HepG2 (cell line): ENCODE results near the gene FAM174C. TPM values are rescaled to one million over a fixed set of nuclear protein-coding genes. Genes with fewer than 3 reads are reported as not detected.

ENCODE experiments used
- HDAC2 ChIP-seq: sonication (generic); formaldehyde crosslinking; IDR thresholded peaks from 2 replicates; pipeline ENCODE4 v1.4.0; 2020; ENCODE audit warnings: missing genetic modification reagents
- KMT2A ChIP-seq: sonication (generic); formaldehyde crosslinking; IDR thresholded peaks from 2 replicates; pipeline ENCODE4 v1.4.0; 2020; ENCODE audit warnings: missing genetic modification reagents
- NCOA2 ChIP-seq: sonication (generic); formaldehyde crosslinking; IDR thresholded peaks from 2 replicates; pipeline ENCODE4 v1.8.0; 2022; ENCODE audit warnings: inconsistent platforms
- PHF8 ChIP-seq: sonication (generic); formaldehyde crosslinking; IDR thresholded peaks from 2 replicates; pipeline ENCODE4 v1.5.0; 2020; ENCODE audit warnings: missing genetic modification reagents
- RXRB ChIP-seq: IDR thresholded peaks from 2 replicates; pipeline ENCODE4 v1.6.1; 2016; ENCODE audit warnings: borderline replicate concordance, missing genetic modification reagents, missing compliant biosample characterization
- SOX13 ChIP-seq, 3 experiments: fragments of 450-650 bp in 1 of 3; sonication (generic) in 1 of 3; formaldehyde crosslinking in 1 of 3; IDR thresholded peaks in 2 of 3; conservative IDR thresholded peaks in 1 of 3; 2 replicates each; pipeline versions ENCODE4 v1.5.0 to v1.6.1; 2016 to 2020; ENCODE audit warnings: antibody characterized with exemption in 1 of 3, mild to moderate bottlenecking in 1 of 3, missing compliant biosample characterization in 1 of 3, missing genetic modification reagents in 1 of 3, moderate library complexity in 1 of 3
- TAF1 ChIP-seq: sonication (generic); formaldehyde crosslinking; IDR thresholded peaks from 2 replicates; pipeline ENCODE4 v1.4.0; 2020; ENCODE audit warnings: missing genetic modification reagents
- ZC3H4 ChIP-seq: sonication (generic); formaldehyde crosslinking; IDR thresholded peaks from 2 replicates; pipeline ENCODE4 v1.4.0; 2020; ENCODE audit warnings: missing genetic modification reagents, borderline replicate concordance
- ZFP82 ChIP-seq: sonication (generic); formaldehyde crosslinking; IDR thresholded peaks from 2 replicates; pipeline ENCODE4 v1.5.1; 2020; ENCODE audit warnings: mild to moderate bottlenecking, missing genetic modification reagents, borderline replicate concordance
- ZKSCAN5 ChIP-seq: sonication (generic); formaldehyde crosslinking; IDR thresholded peaks from 2 replicates; pipeline ENCODE4 v1.5.1; 2020; ENCODE audit warnings: mild to moderate bottlenecking, missing genetic modification reagents
- ZNF557 ChIP-seq: sonication (generic); formaldehyde crosslinking; IDR thresholded peaks from 2 replicates; pipeline ENCODE4 v1.4.0; 2020; ENCODE audit warnings: missing genetic modification reagents
- ZNF746 ChIP-seq: sonication (generic); formaldehyde crosslinking; IDR thresholded peaks from 2 replicates; pipeline ENCODE4 v1.8.0; 2022; ENCODE audit warnings: mild to moderate bottlenecking, missing genetic modification reagents
- polyA plus RNA-seq, 8 experiments: library from polyadenylated mRNA; depleted of rRNA in 3 of 8; stranded (reverse) in 7 of 8; unstranded in 1 of 8; fragments of >200 nt; fragmentation: Illumina TruSeq in 4 of 8; extraction: Trizol in 4 of 8; gene quantifications; 2 replicates each; pipeline versions ENCODE4 v1.2.1 to v1.2.3, GENCODE V29; 2011 to 2016; ENCODE audit warnings: low read depth in 4 of 8, missing spikeins in 1 of 8, mixed read lengths in 1 of 8; ENCODE audit not compliant: insufficient read depth in 1 of 8
- total RNA-seq, 5 experiments: library from RNA; depleted of rRNA; stranded (reverse); fragments of >200 nt; fragmentation: Illumina TruSeq; extraction: Trizol; gene quantifications; 2 replicates each; pipeline ENCODE4 v1.2.3, GENCODE V29; 2016; ENCODE audit warnings: low read depth in 1 of 5
- TF ChIP-seq, protein P1 (sequence below): sonication (generic); formaldehyde crosslinking; IDR thresholded peaks from 2 replicates; pipeline ENCODE4 v1.4.0; 2020; ENCODE audit warnings: missing genetic modification reagents
- TF ChIP-seq, protein P2 (sequence below), 2 experiments: sonication (generic) in 1 of 2; formaldehyde crosslinking in 1 of 2; IDR thresholded peaks; 2 replicates each; pipeline versions ENCODE4 v1.4.0 to v1.6.1; 2016 to 2020; ENCODE audit warnings: borderline replicate concordance in 1 of 2, low read depth in 1 of 2, mild to moderate bottlenecking in 1 of 2, missing genetic modification reagents in 1 of 2
- TF ChIP-seq, protein P3 (sequence below): sonication (generic); formaldehyde crosslinking; IDR thresholded peaks from 2 replicates; pipeline ENCODE4 v1.8.1; 2023; ENCODE audit warnings: mild to moderate bottlenecking, missing genetic modification reagents
- TF ChIP-seq, protein P4 (sequence below): IDR thresholded peaks from 2 replicates; pipeline ENCODE4 v1.6.1; 2016; ENCODE audit warnings: low read depth, borderline replicate concordance
- TF ChIP-seq, protein P5 (sequence below): sonication (generic); formaldehyde crosslinking; IDR thresholded peaks from 2 replicates; pipeline ENCODE4 v1.5.0; 2020; ENCODE audit warnings: missing genetic modification reagents, mild to moderate bottlenecking, borderline replicate concordance

The FAM174C gene
- total and polyA plus RNA-seq, 2 of the 13 experiments (the other 11 are each of a cell fraction or from before 2014, with no cell fraction given) = 19.5 to 31.3 TPM

DNA sequence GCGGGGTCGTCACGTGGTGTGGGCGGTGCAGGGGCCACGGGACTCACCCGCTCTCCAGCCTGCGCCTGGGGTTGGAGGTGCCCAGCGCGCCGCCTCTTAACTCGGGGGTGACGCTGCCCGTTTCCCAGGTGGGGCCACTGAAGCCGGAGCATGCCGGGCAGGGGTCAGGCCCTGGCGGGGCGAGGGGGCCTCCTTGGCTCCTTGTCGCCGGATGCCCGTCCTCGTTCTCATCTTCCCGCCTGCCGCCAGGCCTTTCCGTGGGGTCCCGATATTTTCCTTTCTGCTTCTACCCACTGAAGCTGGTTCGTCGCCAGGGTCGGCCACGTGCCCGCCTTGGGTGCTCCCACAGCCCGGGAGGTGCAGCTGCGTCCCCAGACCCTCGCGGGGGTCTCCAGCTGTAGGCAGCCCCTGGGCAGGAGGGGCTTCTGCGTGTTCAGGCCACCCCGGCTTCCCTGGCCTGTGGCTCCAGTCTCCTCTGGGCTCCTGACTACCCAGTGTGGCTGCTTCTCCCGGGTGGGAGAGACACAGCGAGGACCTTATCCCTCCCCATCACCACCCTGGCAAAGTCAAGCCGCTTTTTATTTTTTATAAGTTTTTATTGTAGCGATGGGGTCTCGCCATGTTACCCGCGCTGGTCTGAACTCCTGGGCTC lies 772 bp downstream of the FAM174C start (continued):
- TF ChIP-seq, protein P1, sequence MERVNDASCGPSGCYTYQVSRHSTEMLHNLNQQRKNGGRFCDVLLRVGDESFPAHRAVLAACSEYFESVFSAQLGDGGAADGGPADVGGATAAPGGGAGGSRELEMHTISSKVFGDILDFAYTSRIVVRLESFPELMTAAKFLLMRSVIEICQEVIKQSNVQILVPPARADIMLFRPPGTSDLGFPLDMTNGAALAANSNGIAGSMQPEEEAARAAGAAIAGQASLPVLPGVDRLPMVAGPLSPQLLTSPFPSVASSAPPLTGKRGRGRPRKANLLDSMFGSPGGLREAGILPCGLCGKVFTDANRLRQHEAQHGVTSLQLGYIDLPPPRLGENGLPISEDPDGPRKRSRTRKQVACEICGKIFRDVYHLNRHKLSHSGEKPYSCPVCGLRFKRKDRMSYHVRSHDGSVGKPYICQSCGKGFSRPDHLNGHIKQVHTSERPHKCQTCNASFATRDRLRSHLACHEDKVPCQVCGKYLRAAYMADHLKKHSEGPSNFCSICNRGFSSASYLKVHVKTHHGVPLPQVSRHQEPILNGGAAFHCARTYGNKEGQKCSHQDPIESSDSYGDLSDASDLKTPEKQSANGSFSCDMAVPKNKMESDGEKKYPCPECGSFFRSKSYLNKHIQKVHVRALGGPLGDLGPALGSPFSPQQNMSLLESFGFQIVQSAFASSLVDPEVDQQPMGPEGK (CRISPR knock-in tag) = peak; percentile 33; the same call in 1 of the 2 replicates
- TF ChIP-seq RXRB (CRISPR knock-in tag) = peak; percentile 44
- no peak for TF ChIP-seq ZKSCAN5
- TF ChIP-seq ZNF557 (CRISPR knock-in tag) = 0 out of 2 replicates have a peak, but pooled peaks have one; percentile 43
- no peak for TF ChIP-seq ZC3H4 (CRISPR knock-in tag)
- TF ChIP-seq, protein P2, sequence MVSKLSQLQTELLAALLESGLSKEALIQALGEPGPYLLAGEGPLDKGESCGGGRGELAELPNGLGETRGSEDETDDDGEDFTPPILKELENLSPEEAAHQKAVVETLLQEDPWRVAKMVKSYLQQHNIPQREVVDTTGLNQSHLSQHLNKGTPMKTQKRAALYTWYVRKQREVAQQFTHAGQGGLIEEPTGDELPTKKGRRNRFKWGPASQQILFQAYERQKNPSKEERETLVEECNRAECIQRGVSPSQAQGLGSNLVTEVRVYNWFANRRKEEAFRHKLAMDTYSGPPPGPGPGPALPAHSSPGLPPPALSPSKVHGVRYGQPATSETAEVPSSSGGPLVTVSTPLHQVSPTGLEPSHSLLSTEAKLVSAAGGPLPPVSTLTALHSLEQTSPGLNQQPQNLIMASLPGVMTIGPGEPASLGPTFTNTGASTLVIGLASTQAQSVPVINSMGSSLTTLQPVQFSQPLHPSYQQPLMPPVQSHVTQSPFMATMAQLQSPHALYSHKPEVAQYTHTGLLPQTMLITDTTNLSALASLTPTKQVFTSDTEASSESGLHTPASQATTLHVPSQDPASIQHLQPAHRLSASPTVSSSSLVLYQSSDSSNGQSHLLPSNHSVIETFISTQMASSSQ (IDR thresholded peaks at IDR 0.05; ENCODE audit: low read depth) = no peak
- TF ChIP-seq, protein P2 (CRISPR knock-in tag; IDR thresholded peaks at IDR 0.05; ENCODE audit: borderline replicate concordance) = 0 out of 2 replicates have a peak, but pooled peaks have one; percentile 41
- TF ChIP-seq ZFP82 = 0 out of 2 replicates have a peak, but pooled peaks have one; percentile 52
- peak; percentile 40; the same call in 1 of the 2 replicates for TF ChIP-seq TAF1 (CRISPR knock-in tag)
- no peak for TF ChIP-seq SOX13 (IDR thresholded peaks at IDR 0.05)
- TF ChIP-seq SOX13 (CRISPR knock-in tag; conservative IDR thresholded peaks at IDR 0.05 in 1 of 2, IDR thresholded peaks at IDR 0.05 in 1 of 2) = 0 out of 4 replicates have a peak, but pooled peaks of 1 of the 2 experiments have one; percentile 18
- peak; percentile 20; the same call in 1 of the 2 replicates for TF ChIP-seq HDAC2 (CRISPR knock-in tag)
- TF ChIP-seq, protein P3, sequence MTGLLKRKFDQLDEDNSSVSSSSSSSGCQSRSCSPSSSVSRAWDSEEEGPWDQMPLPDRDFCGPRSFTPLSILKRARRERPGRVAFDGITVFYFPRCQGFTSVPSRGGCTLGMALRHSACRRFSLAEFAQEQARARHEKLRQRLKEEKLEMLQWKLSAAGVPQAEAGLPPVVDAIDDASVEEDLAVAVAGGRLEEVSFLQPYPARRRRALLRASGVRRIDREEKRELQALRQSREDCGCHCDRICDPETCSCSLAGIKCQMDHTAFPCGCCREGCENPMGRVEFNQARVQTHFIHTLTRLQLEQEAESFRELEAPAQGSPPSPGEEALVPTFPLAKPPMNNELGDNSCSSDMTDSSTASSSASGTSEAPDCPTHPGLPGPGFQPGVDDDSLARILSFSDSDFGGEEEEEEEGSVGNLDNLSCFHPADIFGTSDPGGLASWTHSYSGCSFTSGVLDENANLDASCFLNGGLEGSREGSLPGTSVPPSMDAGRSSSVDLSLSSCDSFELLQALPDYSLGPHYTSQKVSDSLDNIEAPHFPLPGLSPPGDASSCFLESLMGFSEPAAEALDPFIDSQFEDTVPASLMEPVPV (CRISPR knock-in tag) = no peak
- TF ChIP-seq, protein P4, sequence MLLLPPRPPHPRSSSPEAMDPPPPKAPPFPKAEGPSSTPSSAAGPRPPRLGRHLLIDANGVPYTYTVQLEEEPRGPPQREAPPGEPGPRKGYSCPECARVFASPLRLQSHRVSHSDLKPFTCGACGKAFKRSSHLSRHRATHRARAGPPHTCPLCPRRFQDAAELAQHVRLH = peak; percentile 74; the same call in 1 of the 2 replicates
- peak; percentile 35; the same call in 1 of the 2 replicates for TF ChIP-seq PHF8 (CRISPR knock-in tag)
- TF ChIP-seq, protein P5, sequence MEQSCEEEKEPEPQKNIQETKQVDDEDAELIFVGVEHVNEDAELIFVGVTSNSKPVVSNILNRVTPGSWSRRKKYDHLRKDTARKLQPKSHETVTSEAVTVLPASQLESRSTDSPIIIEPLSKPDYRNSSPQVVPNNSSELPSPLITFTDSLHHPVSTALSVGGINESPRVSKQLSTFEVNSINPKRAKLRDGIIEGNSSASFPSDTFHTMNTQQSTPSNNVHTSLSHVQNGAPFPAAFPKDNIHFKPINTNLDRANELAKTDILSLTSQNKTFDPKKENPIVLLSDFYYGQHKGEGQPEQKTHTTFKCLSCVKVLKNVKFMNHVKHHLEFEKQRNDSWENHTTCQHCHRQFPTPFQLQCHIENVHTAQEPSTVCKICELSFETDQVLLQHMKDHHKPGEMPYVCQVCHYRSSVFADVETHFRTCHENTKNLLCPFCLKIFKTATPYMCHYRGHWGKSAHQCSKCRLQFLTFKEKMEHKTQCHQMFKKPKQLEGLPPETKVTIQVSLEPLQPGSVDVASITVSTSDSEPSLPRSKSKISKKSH = 0 out of 2 replicates have a peak, but pooled peaks have one; percentile 11
- TF ChIP-seq KMT2A (CRISPR knock-in tag) = 0 out of 2 replicates have a peak, but pooled peaks have one; percentile 37
- TF ChIP-seq NCOA2 (CRISPR knock-in tag) = 0 out of 2 replicates have a peak, but pooled peaks have one; percentile 6
- TF ChIP-seq ZNF746 (CRISPR knock-in tag) = no peak; the same call in 1 of the 2 replicates
